Activated naive CD4-positive, alpha-beta T cell treated with anti-CD3 and anti-CD28 coated beads, Interleukin-2, amount 50 U/mL, for 72 hours (primary cell): ENCODE data around the gene HOXB3. TPM values are rescaled to one million over a fixed set of nuclear protein-coding genes. Genes with fewer than 3 reads are reported as not detected.
A peak's percentile ranks its signal among the peaks of the same experiment; 100 is the strongest.
"Not testable (repeated sequence)": the region's sequence is repeated elsewhere in the genome, so short reads cannot be mapped to it uniquely, and the experiment has no call there.

ENCODE experiments used
- ATAC-seq, 2 donors: fragments of 150-1000 bp; cut with Tn5 transposase; 2 replicates each; pipeline ENCODE4 v1.10.0; 2021; ENCODE audit warnings: mild to moderate bottlenecking in 2 of 2, moderate library complexity in 2 of 2
- DNase-seq, 2 donors: peaks; one replicate each; pipeline ENCODE4 v3.0.0; 2021 to 2022; ENCODE audit warnings: low spot score in 2 of 2
- H3K27ac Mint-ChIP-seq, 2 donors: one replicate each; pipeline ENCODE4 v1.8.0; 2022; ENCODE audit warnings: mild to moderate bottlenecking in 2 of 2, mixed read lengths in 2 of 2
- H3K36me3 Mint-ChIP-seq, 2 donors: one replicate each; pipeline ENCODE4 v1.8.0; 2022; ENCODE audit warnings: mixed read lengths in 2 of 2
- H3K9me3 Mint-ChIP-seq, 2 donors: one replicate each; pipeline ENCODE4 v1.8.0; 2022; ENCODE audit warnings: mixed read lengths in 2 of 2
- total RNA-seq, 2 donors: library from RNA; stranded (reverse); gene quantifications; one replicate each; pipeline ENCODE4 v1.2.3, GENCODE V29; 2022

HOXB3 gene
- total RNA-seq, 2 donors from 2014 or later = 1.6 to 3.1 TPM

- Mint-ChIP-seq H3K27ac (no peak overlapping the region), H3K36me3 (no peaks in the 10 kb centered on the region), H3K9me3 (no peaks in the 10 kb centered on the region)
- no peak for ATAC-seq
- DNase-seq = no peak
Measured at GRCh38 chr17:48527547-48527932, 62.5 kb downstream of the HOXB3 start.

DNA sequence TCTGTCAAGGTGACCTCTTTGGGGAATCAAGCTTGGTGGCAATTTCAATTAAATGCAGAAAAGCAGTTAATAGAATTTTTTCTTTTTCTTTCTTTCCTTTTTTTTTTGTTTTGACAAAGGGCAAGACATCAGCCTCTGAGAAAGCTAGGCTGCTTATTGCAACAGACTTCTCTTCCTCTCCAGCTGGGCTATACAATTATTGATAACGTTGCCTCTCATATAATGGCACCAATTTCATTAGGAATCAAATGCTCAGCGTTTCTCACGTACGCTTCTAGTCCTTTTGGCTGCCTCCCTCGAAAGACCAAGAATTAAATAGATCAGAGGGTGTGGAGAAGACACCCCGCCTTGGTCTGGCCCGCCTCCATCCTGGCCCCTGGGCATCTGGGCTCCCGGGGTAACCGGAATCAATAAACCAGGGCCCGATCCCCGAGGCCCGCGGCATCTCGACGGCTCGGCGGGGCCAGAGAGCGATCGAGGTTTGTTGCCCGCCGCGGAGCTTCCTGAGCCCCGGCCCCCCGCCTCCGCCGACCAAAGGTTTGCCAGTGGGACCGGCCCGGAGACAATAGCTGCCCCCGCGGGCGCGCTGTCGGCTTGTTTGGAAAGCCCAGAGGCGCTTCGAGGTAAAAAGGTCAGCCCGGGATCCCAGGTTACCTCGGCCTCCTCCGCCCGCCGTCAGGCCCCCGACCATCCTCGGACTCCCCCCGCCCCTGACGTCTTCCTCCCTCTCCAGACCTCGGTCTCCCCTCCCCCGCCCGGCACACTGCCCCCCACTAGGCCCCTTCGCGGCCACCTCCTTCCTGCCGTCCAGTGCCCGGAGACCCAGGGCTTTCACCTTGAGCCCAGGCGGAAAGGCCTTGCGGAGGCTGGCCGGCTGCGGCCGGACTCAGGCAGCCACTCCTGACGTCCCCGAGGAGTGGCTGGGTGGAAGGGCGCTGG, 63.2 kb downstream of the HOXB3 start:
- ATAC-seq (no peak), DNase-seq (no peak)
- H3K27ac Mint-ChIP-seq = peak overlapping the region in 1 of 2 donors; percentile 38
- no peaks in the 10 kb centered on the region for H3K9me3 Mint-ChIP-seq
- H3K36me3 Mint-ChIP-seq = no peaks in the 10 kb centered on the region

DNA sequence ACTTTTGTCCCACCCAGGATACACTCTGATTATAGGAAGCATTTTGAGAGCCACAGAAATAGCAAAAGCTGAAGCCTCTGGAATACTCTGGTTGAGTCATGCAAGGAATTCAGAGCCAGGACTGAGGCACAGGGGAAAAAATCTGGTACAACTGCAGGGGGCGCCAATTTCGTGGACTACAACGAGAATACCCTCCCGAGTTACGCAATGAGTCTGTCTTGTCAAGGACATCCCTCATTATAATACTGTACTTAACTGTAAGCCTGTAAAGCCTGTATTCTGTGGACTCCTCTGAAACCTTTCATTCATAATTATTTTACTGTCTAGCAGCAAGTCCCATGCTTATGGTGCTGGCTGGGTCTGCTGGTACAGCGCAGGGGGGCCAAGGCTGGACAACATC, 67.0 kb downstream of the HOXB3 start:
- peak overlapping the region in 1 of 2 donors; percentile 44 for H3K27ac Mint-ChIP-seq

DNA sequence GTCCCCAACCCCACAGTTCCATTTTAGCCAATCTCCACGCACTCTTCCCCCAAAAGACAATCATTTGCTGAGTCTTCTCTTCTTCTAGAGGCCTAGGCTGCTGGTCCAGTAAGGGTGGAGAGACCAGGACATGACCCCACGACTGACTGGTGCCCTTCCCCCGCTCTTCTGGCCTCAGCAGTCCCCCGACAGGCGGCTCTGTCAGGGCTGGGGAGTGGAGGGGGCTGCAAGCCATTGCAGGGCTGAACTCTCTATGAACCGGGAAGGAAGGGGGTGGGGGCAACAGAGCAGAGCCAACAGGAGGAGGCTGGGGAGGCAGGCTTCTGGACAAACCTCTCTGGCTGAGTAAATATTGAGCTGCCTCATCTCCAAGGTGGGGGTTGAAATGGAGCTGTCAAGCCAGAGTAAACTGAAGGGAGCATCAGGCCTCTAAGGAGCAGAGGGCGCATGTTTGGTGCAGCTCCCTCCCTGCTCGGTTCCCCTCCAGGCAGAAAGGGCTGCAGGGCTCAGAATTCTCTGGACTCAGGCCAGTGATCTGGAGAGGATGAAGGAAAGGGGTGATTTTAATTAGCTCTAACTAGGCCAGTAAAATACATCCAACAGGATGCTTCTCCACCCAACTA, 67.9 kb downstream of the HOXB3 start:
- no peak for ATAC-seq
- H3K27ac Mint-ChIP-seq = peak overlapping the region in 1 of 2 donors; percentile 86
- DNase-seq = no peak
- no peaks in the 10 kb centered on the region for H3K36me3 Mint-ChIP-seq
- no peaks in the 10 kb centered on the region for H3K9me3 Mint-ChIP-seq

More for the DNA sequence above, 67.0 kb downstream of the HOXB3 start:
- DNase-seq = no peak
- H3K9me3 Mint-ChIP-seq = no peaks in the 10 kb centered on the region
- no peak for ATAC-seq
- no peaks in the 10 kb centered on the region for H3K36me3 Mint-ChIP-seq

- no peak for DNase-seq
- Mint-ChIP-seq H3K36me3 (no peaks in the 10 kb centered on the region), H3K9me3 (no peaks in the 10 kb centered on the region), H3K27ac (no peak overlapping the region)
- ATAC-seq = no peak
Measured at GRCh38 chr17:48520631-48521079, 69.4 kb downstream of the HOXB3 start.

DNA sequence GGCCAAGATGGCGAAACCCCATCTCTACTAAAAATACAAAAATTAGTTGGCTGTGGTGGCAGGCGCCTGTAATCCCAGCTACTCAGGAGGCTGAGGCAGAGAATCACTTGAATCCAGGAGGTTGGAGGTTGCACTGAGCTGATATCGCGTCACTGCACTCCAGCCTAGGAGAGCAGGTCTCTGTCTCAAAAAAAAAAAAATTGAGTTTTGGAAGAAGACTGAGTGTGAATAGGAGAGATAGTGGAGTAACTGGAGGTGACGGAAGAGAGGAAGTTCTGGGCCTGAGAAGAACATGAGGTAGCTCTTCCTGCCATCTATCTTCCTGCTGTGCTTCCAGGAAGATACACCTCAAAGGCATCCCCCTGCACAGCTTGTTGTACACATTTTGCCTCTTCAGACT, 70.6 kb downstream of the HOXB3 start:
- no peak for ATAC-seq
- DNase-seq = no peak
- H3K9me3 Mint-ChIP-seq = no peaks in the 10 kb centered on the region
- no peak overlapping the region for H3K27ac Mint-ChIP-seq
- no peaks in the 10 kb centered on the region for H3K36me3 Mint-ChIP-seq

DNA sequence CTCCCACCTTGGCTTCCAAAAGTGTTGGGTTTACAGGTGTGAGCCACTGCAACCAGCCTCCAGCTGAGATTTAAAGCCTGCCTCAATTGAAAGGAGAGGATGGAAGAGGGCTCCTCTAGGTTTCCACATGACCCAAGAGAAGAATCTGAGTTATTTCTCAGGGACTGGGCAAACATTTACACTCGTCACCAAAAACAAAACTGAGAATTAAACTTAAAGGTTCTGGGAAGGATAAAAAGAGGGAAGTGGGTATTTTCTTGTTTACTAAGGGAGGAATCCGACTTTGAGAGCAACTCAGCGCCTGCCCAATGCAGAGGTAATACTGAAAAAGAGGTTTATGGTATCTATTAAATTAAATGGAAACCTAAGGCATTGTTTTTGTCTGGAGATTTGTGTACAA, 72.6 kb downstream of the HOXB3 start:
- no peak for DNase-seq
- H3K9me3 Mint-ChIP-seq = no peaks in the 10 kb centered on the region
- H3K36me3 Mint-ChIP-seq = no peaks in the 10 kb centered on the region

DNA sequence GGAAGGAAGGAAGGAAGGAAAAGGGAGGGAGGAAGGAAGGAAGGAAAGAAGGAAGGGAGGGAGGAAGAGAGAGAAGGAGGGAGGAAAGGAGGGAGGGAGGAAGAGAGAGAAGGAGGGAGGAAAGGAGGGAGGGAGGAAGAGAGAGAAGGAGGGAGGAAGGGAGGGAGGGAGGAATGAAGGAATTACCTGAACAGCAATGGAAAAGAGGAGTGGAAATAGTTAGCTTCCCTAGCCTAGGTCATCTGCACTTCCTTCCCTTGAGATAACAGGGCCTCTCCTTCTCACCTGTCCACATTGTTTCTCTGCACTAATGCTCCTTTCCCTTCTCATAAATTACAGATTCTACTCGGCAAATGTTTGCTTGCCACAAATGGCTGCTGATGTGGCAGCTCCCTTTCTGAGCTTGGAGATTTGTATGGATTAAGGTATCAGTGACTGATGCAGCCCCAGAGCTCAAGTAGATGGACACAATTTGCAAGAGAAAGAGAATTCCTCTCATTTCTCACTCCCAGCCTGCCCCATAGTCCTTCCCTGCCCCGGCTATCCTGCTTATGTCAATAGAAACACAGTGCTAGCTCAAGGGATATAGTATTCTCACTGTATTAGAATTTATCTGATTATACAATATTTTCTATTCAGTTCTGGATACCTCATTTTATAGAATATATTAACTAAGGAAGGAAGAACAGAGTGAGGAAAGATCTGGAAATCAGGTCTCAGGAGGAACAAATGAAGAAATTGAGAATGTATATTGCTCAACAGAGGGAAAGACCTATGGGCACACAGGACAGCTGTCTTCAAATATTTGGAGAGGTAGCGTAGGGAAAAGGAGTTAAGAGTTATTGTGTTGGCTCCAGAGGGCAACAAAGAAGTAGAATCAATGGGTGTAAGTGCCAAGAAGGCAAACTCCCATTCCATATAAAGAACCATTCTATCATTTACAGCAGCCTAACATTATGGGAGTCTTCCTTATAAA, 73.8 kb downstream of the HOXB3 start:
- DNase-seq = no peak
- H3K27ac Mint-ChIP-seq = no peak overlapping the region
- ATAC-seq = no peak
- H3K36me3 Mint-ChIP-seq = no peaks in the 10 kb centered on the region
- no peaks in the 10 kb centered on the region for H3K9me3 Mint-ChIP-seq

More for the DNA sequence above, 72.6 kb downstream of the HOXB3 start:
- ATAC-seq = no peak
- no peak overlapping the region for H3K27ac Mint-ChIP-seq

DNA sequence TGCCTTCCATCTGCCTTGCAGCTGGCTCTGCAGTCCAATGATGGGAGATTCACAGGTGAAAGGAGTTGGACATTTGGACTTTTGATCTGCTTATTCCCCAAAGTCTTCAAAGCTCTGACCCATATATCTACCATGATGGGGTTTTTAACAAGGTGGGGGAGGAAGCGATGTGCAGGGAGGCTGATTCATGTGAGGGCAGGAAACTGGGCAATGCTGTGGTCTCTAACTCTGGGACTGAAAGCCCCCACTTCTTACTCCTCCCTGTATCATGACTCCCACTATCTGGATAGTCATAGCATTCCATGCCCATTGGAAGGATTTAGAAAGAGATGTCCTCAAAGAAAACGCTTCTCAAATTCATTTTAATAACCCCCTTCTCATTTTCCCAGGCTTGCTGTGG, 75.6 kb downstream of the HOXB3 start:
- Mint-ChIP-seq H3K36me3 (no peaks in the 10 kb centered on the region), H3K27ac (no peak overlapping the region), H3K9me3 (no peaks in the 10 kb centered on the region)
- DNase-seq (no peak), ATAC-seq (no peak)

GRCh38 chr17:48513666-48514455, 76.2 kb downstream of the HOXB3 start:
- no peak for ATAC-seq
- no peaks in the 10 kb centered on the region for H3K9me3 Mint-ChIP-seq
- no peak for DNase-seq
- peak overlapping the region in 1 of 2 donors; percentile 75 for H3K27ac Mint-ChIP-seq
- no peaks in the 10 kb centered on the region for H3K36me3 Mint-ChIP-seq

GRCh38 chr17:48513097-48513496, 76.9 kb downstream of the HOXB3 start:
- H3K27ac Mint-ChIP-seq = peak overlapping the region in 1 of 2 donors; percentile 75
- no peaks in the 10 kb centered on the region for H3K36me3 Mint-ChIP-seq
- H3K9me3 Mint-ChIP-seq = no peaks in the 10 kb centered on the region
- DNase-seq = no peak
- ATAC-seq = peak in 1 of 2 donors; percentile 66

DNA sequence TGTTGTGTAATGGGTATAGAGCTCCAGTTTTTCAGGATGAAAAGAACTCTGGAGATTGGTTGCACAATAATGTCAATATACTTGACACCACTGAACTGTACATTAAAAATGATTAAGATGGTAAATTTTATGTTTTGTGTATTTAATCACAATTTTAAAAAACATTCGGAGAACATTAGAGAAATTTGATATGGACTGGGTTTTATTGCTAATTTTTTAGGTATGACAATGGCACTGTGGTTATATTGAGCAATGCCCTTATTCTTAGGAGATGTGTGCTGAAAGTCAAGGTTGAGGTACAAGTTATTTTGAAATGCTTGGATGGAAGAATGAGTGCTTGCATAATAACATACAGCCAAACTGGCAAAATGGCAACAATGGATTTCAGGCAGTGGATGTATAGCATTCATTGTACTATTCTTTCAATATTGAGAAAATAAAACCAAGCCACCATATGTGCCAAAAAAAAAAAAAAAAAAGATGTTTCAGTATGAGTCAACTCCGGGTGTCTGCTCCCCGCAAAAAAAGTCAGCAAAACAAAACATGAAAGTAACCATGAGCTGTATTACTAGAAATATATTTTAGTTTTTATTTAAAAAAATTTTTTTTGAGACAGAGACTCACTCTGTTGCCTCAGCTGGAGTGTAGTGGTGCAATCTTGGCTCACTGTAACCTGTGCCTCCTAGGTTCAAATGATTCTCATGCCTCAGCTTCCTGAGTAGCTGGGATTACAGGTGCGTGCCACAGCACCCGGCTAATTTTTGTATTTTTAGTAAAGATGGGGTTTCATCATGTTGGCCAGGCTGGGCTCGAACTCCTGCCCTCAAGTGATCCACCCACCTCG, 79.1 kb downstream of the HOXB3 start:
- H3K27ac Mint-ChIP-seq = peak overlapping the region; percentile 48 to 68
- no peaks in the 10 kb centered on the region for H3K36me3 Mint-ChIP-seq
- ATAC-seq = peak; percentile 85 to 96

GRCh38 chr17:48510381-48510760, 79.7 kb downstream of the HOXB3 start:
- H3K36me3 Mint-ChIP-seq = no peaks in the 10 kb centered on the region
- H3K9me3 Mint-ChIP-seq = no peaks in the 10 kb centered on the region
- no peak for DNase-seq
- no peak for ATAC-seq
- H3K27ac Mint-ChIP-seq = no peak overlapping the region

More for the DNA sequence above, 79.1 kb downstream of the HOXB3 start:
- peak in 1 of 2 donors; percentile 40 for DNase-seq
- H3K9me3 Mint-ChIP-seq = no peaks in the 10 kb centered on the region

DNA sequence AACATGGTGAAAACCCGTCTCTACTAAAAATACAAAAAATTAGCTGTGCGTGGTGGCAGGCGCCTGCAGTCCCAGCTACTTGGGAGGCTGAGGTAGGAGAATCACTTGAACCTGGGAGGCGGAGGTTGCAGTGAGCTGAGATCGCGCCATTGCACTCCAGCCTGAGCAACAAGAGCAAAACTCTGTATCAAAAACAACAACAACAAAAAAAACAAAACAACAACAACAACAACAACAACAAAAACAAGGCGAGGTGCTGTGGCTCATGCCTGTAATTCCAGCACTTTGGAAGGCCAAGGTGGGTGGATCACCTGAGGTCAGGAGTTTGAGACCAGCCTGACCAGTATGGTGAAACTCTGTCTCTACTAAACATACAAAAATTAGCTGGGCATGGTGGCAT, 80.3 kb downstream of the HOXB3 start:
- ATAC-seq, H3K27ac Mint-ChIP-seq, DNase-seq, H3K9me3 Mint-ChIP-seq, H3K36me3 Mint-ChIP-seq: not testable (repeated sequence)

- Mint-ChIP-seq H3K36me3 (no peaks in the 10 kb centered on the region), H3K9me3 (no peaks in the 10 kb centered on the region), H3K27ac (no peak overlapping the region)
- ATAC-seq (no peak), DNase-seq (no peak)
Measured at GRCh38 chr17:48506246-48506645, 83.8 kb downstream of the HOXB3 start.
